Measurements from ENCODE around the gene INO80B.

INO80B gene

GRCh38 chr2:74427551-74427950 lies 27.3 kb upstream of the INO80B start:
- H3K27ac ChIP-seq: no peak overlapping the region
- no peak for DNase-seq
- no peaks in the 10 kb centered on the region for H3K4me1 ChIP-seq
- no peak overlapping the region for H3K4me3 ChIP-seq
- TF ChIP-seq, protein P1, sequence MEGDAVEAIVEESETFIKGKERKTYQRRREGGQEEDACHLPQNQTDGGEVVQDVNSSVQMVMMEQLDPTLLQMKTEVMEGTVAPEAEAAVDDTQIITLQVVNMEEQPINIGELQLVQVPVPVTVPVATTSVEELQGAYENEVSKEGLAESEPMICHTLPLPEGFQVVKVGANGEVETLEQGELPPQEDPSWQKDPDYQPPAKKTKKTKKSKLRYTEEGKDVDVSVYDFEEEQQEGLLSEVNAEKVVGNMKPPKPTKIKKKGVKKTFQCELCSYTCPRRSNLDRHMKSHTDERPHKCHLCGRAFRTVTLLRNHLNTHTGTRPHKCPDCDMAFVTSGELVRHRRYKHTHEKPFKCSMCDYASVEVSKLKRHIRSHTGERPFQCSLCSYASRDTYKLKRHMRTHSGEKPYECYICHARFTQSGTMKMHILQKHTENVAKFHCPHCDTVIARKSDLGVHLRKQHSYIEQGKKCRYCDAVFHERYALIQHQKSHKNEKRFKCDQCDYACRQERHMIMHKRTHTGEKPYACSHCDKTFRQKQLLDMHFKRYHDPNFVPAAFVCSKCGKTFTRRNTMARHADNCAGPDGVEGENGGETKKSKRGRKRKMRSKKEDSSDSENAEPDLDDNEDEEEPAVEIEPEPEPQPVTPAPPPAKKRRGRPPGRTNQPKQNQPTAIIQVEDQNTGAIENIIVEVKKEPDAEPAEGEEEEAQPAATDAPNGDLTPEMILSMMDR (IDR thresholded peaks at IDR 0.05): no peak
- H3K9me3 ChIP-seq: no peaks in the 10 kb centered on the region
- intact Hi-C loops (cut with DNase I; ENCODE audit: low total_unique reads): no loop called here
- peaks cover 11 to 75% (median 45%) of the 10 kb centered on the region in 3 donors for H3K36me3 ChIP-seq
- no peaks in the 10 kb centered on the region for H3K27me3 ChIP-seq

DNA sequence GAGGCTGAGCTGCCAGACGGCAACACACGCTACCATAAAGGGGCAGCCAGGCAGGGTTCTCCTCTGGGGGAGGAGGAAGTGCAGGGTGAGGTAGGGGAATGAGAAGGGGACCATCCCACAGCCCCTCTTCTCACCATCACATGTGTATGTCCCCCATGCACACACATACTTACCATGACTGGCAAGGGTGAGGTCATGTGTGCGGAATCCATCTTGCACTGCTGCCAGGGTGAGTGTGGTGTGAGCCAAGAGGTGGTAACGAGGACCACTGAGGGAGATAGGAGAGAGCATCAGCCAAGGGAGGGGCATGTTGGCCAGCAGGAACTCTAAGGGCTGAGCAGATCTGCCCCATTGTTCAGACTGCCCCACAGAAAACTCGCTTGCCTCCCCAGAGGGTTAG lies 26.2 kb upstream of the INO80B start:
- H3K4me1 ChIP-seq: no peaks in the 10 kb centered on the region
- H3K27ac ChIP-seq: no peak overlapping the region
- intact Hi-C loops (cut with DNase I; ENCODE audit: low total_unique reads): no loop called here
- no peaks in the 10 kb centered on the region for H3K9me3 ChIP-seq
- no peaks in the 10 kb centered on the region for H3K27me3 ChIP-seq
- no peak for DNase-seq
- no peak overlapping the region for H3K4me3 ChIP-seq
- peaks cover 11 to 76% (median 45%) of the 10 kb centered on the region in 3 donors for H3K36me3 ChIP-seq
- TF ChIP-seq, protein P1 (IDR thresholded peaks at IDR 0.05): no peak

DNA sequence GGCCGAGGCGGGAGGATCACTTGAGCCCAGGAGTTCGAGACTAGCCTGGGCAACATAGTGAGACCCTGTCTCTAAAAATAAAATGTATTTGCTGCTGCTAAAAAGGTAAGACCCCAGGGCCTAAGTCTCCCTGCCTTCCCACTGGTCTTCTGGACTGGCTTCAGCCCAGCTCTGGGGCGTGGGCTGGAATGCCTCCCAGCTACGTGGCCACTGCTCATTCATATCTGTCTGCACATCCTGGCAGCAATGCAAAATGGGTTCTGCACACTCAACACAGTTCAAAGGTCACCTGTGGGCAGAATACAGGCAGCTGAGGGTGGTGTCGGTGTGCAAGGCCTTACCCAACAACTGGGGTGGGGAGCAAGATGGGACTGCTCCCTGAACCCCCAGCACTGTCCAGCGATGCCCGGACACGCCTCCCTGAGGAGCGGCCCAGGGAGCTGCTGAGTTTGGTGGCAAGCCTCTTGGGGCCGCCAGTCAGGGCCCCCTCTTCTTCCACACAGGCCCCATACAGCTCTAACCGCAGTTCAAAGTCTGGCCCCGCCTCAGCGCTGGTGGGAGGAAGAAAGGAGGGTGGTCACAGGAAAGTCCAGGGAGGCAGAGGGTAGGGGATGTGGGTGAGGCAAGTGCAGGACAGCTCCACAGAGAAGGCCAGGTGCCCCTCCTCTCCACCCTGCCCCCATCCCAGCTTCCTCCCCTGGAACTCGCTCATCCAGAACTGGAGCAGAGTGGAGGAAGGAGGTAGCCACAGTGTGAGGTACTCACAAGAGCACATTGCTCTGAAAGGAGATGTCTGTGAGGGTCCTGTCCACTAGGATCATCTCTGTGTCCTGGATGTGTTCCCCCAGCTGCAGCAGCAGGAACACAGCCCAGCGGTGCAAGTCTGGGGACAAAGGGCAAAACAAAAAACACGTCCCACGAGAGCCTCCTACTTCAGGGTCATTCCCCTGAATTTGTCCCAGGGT lies 25.1 kb upstream of the INO80B start:
- Histone ChIP-seq H3K27ac (no peak overlapping the region), H3K27me3 (no peaks in the 10 kb centered on the region), H3K4me1 (no peaks in the 10 kb centered on the region), H3K9me3 (no peaks in the 10 kb centered on the region), H3K36me3 (peaks cover 11 to 76% (median 45%) of the 10 kb centered on the region in 3 donors), H3K4me3 (no peak overlapping the region)
- intact Hi-C loops (cut with DNase I; ENCODE audit: low total_unique reads): no loop called here
- TF ChIP-seq, protein P1 (IDR thresholded peaks at IDR 0.05): no peak
- no peak for DNase-seq

DNA sequence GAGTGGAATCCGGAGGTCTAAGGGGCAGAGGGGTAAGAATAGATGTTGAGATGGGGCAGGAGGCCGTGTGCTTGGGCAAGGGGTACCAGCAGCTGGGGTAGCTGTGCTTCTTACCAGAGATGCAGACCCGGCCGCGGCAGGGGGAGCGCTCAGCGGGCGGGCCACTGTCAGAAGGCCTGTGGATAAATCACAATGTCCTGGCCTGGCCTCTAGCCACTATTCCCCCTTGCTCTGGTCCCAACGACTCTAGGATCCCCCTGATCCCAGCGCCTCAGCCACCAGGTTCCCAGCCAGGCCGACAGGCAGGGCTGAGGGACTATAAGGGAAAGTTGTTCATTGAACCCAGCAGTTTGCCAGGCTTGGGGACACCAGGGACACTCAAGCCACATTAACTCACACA lies 24.4 kb upstream of the INO80B start:
- TF ChIP-seq, protein P1 (IDR thresholded peaks at IDR 0.05): no peak
- no peak for DNase-seq
- intact Hi-C loops (cut with DNase I; ENCODE audit: low total_unique reads): no loop called here
- H3K4me3 ChIP-seq: no peak overlapping the region
- H3K9me3 ChIP-seq: no peaks in the 10 kb centered on the region
- no peaks in the 10 kb centered on the region for H3K4me1 ChIP-seq
- H3K36me3 ChIP-seq: peaks cover 11 to 70% (median 45%) of the 10 kb centered on the region in 3 donors
- H3K27ac ChIP-seq: no peak overlapping the region
- no peaks in the 10 kb centered on the region for H3K27me3 ChIP-seq

DNA sequence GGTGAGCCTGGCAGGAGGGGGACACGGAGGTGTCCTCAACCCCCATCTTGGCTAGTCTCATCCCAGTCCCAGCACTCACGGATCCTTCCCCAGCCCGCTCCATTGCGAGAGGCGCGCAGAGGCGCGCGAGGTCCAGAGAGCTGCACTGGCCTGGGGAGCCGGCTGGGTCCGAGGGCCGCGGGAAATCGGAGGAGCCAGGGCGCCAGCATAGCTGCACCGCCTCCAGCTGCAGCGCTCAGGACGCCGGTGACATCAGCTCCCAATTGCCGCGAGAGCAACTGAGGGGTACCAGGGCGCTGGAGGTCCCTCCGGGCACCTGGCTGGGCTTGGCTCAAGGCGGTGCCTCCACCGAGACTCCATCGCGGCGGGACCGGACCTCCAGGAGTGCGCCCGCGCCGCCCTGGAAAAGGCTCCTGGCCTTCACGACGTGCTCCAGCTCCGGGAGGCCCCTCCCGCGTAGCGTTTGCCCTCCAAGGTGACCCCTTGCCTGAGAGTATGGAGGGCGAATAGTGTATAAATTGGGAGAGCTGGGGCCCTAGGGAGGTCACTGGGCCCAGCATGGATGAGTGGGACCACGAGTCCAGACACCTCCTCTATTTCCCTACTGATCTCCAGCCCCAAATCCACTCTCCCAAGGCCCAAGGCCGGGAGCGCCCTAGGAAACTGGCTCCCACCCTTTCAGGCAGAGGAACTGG lies 18.6 kb upstream of the INO80B start:
- TF ChIP-seq, protein P1 (IDR thresholded peaks at IDR 0.05): no peak
- Histone ChIP-seq H3K36me3 (peaks cover 0 to 13% (median 0%) of the 10 kb centered on the region in 3 donors), H3K9me3 (no peaks in the 10 kb centered on the region), H3K4me3 (no peak overlapping the region), H3K4me1 (peaks cover 0 to 43% (median 17%) of the 10 kb centered on the region in 4 donors), H3K27ac (no peak overlapping the region), H3K27me3 (peaks cover 0 to 5% of the 10 kb centered on the region in 2 donors)
- intact Hi-C loops (cut with DNase I; ENCODE audit: low total_unique reads): no loop called here
- no peak for DNase-seq

Measured in tibial artery (tissue), 4 donors.